Measurements from ENCODE around the gene TMEM150B. TPM values are rescaled to one million over a fixed set of nuclear protein-coding genes. Genes with fewer than 3 reads are reported as not detected.

TMEM150B gene
- total RNA-seq, 6 experiments from 2014 or later = 1.1 to 5.6 (median 2.2) TPM

- Histone ChIP-seq H3K4me3 (no peak overlapping the region), H3K36me3 (no peaks in the 10 kb centered on the region), H3K27me3 (no peaks in the 10 kb centered on the region), H3K9me3 (no peaks in the 10 kb centered on the region), H3K27ac (no peak overlapping the region), H3K4me1 (peaks cover 0 to 7% (median under 1%) of the 10 kb centered on the region in 4 donors)
- ATAC-seq (no peak), DNase-seq (peak in 1 of 3 donors; percentile 22)
- TF ChIP-seq POLR2A (IDR thresholded peaks at IDR 0.05) = no peak
- TF ChIP-seq CTCF (IDR thresholded peaks at IDR 0.05) = no peak
- intact Hi-C loops (cut with DNase I) = no loop called here
- WGBS (ENCODE audit: insufficient coverage, low coverage, low lambda C conversion rate, missing lambda C conversion rate) = 83% methylated on average over 3 of the region's 9 CpGs
These were observed 19.3 kb upstream of the TMEM150B start for GRCh38 chr19:55344444-55344843.

GRCh38 chr19:55341595-55342531 is 16.7 kb upstream of the TMEM150B start:
- intact Hi-C loops (cut with DNase I) = no loop called here
- WGBS (ENCODE audit: insufficient coverage, low coverage, low lambda C conversion rate, missing lambda C conversion rate) = 100% methylated on average over 4 of the region's 50 CpGs
- Histone ChIP-seq H3K4me1 (peaks cover 0 to 12% (median under 1%) of the 10 kb centered on the region in 4 donors), H3K36me3 (no peaks in the 10 kb centered on the region), H3K27ac (no peak overlapping the region), H3K27me3 (no peaks in the 10 kb centered on the region), H3K9me3 (no peaks in the 10 kb centered on the region), H3K4me3 (no peak overlapping the region)
- ATAC-seq (no peak), DNase-seq (peak in 1 of 3 donors; percentile 19)
- no peak for TF ChIP-seq CTCF (IDR thresholded peaks at IDR 0.05)
- TF ChIP-seq POLR2A (IDR thresholded peaks at IDR 0.05) = no peak

GRCh38 chr19:55341171-55341588 is 16.0 kb upstream of the TMEM150B start:
- no peak overlapping the region for H3K27ac ChIP-seq
- DNase-seq (peak in 1 of 3 donors; percentile 72), ATAC-seq (no peak)
- WGBS (ENCODE audit: insufficient coverage, low coverage, low lambda C conversion rate, missing lambda C conversion rate) = 0% methylated on average over 7 of the region's 15 CpGs
- intact Hi-C loops (cut with DNase I) = no loop called here
- TF ChIP-seq CTCF (IDR thresholded peaks at IDR 0.05) (no peak), POLR2A (IDR thresholded peaks at IDR 0.05) (no peak)
- no peaks in the 10 kb centered on the region for H3K9me3 ChIP-seq
- peaks cover 0 to 12% (median under 1%) of the 10 kb centered on the region in 4 donors for H3K4me1 ChIP-seq
- H3K36me3 ChIP-seq = no peaks in the 10 kb centered on the region
- H3K27me3 ChIP-seq = no peaks in the 10 kb centered on the region
- H3K4me3 ChIP-seq = peak overlapping the region in 2 of 3 donors; percentile 5 to 64

GRCh38 chr19:55340784-55341147 is 15.6 kb upstream of the TMEM150B start:
- TF ChIP-seq CTCF (IDR thresholded peaks at IDR 0.05) (no peak), POLR2A (IDR thresholded peaks at IDR 0.05) (no peak)
- H3K4me3 ChIP-seq = peak overlapping the region in 2 of 3 donors; percentile 64 to 66
- DNase-seq (no peak), ATAC-seq (no peak)
- H3K27me3 ChIP-seq = no peaks in the 10 kb centered on the region
- no peaks in the 10 kb centered on the region for H3K9me3 ChIP-seq
- H3K27ac ChIP-seq = no peak overlapping the region
- 4% methylated on average over 23 of the region's 24 CpGs for WGBS (ENCODE audit: insufficient coverage, low coverage, low lambda C conversion rate, missing lambda C conversion rate)
- intact Hi-C loops (cut with DNase I) = no loop called here
- no peaks in the 10 kb centered on the region for H3K36me3 ChIP-seq
- peaks cover 0 to 12% (median under 1%) of the 10 kb centered on the region in 4 donors for H3K4me1 ChIP-seq
